Esophagus muscularis mucosa (tissue), 4 donors: ENCODE data around the gene IL17REL.

Experiments used
- CTCF ChIP-seq, 3 experiments: fragments of 200-600 bp in 2 of 3; fragments of 450-650 bp in 1 of 3; sonication (generic) in 2 of 3; IDR thresholded peaks; one replicate each; pipeline ENCODE4 v1.5.1; 2017 to 2019; ENCODE audit warnings: antibody characterized with exemption in 3 of 3, mild to moderate bottlenecking in 2 of 3, moderate library complexity in 1 of 3
- EP300 ChIP-seq: sonication (generic); formaldehyde crosslinking; IDR thresholded peaks from one replicate; pipeline ENCODE4 v1.6.1; 2017; ENCODE audit warnings: antibody characterized with exemption
- POLR2A ChIP-seq: fragments of 450-650 bp; IDR thresholded peaks from one replicate; pipeline ENCODE4 v1.6.1; 2017; ENCODE audit warnings: antibody characterized with exemption, moderate library complexity, mild to moderate bottlenecking, low read depth
- POLR2AphosphoS5 ChIP-seq, 2 donors: sonication (generic); formaldehyde crosslinking; IDR thresholded peaks; one replicate each; pipeline ENCODE4 v1.6.1; 2017; ENCODE audit warnings: antibody characterized with exemption in 2 of 2

DNA sequence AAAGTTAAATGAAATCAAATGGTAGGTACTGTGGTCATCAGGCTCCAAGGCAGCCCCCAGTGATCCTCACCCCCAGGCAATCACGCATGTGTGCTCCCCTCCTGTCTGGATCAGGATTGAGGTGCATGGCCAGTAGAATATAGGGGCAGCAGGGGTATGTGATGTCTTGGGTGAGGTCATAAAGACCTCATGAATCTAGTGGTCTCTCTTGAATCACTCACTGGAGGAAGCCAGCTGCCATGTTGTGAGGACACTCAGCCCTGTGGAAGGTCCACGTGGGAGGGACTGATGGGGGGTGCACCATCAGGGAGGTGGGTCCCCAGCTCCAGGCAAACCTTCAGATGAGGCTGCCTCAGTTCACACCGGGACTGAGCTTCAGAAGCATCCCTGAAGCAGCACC lies 6.8 kb upstream of the IL17REL start:
- TF ChIP-seq CTCF (IDR thresholded peaks at IDR 0.05) (no peak), POLR2A (no peak), EP300 (no peak), POLR2AphosphoS5 (IDR thresholded peaks at IDR 0.05) (no peak)
